ENCODE results near the gene TMEM186.
"Not testable (repeated sequence)": the region's sequence is repeated elsewhere in the genome, so short reads cannot be mapped to it uniquely, and the experiment has no call there.

TMEM186 gene

GRCh38 chr16:8808613-8809353 is 11.3 kb upstream of the TMEM186 start:
- no peak for DNase-seq

GRCh38 chr16:8808009-8808408 is 10.6 kb upstream of the TMEM186 start:
- DNase-seq, result no peak

DNA sequence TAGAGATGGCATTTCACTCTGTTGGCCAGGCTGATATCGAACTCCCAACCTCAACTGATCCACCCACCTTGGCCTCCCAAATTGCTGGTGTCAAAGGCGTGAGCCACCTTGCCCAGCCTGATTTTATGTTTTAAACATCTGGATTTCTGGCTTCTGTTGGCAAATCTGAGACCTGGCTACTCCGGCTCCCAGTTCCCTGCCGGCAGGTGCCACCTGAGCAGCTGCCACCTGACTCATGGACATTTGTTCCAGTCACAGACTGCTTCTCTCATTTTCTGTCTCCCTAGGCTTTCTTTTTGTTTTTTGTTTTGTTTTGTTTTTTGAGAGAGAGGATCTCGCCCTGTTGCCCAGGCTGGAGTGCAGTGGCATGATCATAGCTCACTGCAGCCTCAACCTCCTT is 9.8 kb upstream of the TMEM186 start:
- no peak for DNase-seq

DNA sequence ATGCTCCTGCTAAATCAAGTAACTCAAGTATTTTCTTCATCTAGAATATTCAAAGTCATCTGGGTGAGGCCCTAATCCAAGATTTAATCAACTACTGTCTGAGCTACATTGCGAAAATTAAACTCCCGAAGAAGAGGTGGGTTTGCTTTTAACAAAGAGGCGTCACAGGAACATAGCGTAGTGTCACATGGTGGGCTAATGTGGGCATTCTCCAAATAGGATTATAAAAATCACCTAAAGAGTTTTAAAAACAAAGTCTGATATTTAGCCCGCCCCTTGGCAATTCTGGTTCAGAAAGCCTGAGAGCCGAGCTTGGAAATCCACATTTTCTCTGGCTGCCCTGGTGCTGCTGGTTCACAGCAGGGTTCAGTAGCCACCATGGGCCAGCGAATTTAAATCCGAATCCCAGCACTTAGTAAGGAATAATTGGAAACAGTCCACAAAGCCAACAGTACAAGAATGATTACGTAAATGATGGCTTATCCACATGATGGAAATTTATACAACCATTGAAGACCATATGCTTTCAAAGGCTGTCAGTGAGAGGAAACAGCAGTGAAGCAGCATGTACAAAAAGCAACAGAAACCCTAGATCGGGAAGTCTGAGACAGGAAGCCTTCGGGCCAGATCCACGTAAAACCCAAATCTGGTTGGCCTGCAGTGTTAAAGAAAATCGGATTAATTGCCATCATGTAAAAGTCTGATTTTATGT is 9.0 kb upstream of the TMEM186 start:
- DNase-seq, result no peak

- DNase-seq, result no peak
Measured at GRCh38 chr16:8804313-8804712, 6.9 kb upstream of the TMEM186 start.

DNA sequence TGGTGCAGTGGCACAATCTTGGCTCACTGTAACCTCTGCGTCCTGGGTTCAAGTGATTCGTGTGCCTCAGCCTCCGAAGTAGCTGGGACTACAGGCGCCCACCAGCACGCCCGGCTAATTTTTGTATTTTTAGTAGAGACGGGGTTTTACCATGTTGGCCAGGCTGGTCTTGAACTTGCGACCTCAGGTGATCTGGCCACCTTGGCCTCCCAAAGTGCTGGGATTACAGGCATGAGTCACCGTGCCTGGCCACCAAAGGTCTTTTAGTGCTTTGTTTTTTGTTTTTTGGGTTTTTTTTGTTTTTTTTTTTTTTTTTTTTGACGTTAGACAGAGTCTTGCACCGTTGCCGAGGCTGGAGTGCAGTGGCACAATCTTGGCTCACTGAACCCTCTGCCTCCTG is 6.3 kb upstream of the TMEM186 start:
- DNase-seq, result not testable (repeated sequence)

DNA sequence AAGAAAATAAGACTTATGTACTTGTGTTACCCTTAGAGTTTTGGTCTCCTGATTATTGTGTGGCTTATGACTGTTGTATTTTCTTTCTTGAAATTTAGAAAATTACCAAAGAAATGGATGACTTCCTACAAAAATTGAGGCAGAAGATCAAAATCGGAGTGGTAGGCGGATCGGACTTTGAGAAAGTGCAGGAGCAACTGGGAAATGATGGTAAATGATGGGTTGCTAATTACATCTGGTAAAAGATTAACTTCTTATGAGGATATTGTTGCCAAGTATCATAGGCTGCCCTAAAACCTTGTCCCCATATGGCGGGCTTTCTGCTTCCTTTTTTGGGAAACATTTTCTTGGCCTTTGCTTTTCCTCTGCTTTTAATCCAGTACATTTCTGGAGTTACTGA is 4.3 kb upstream of the TMEM186 start:
- DNase-seq, result no peak

DNA sequence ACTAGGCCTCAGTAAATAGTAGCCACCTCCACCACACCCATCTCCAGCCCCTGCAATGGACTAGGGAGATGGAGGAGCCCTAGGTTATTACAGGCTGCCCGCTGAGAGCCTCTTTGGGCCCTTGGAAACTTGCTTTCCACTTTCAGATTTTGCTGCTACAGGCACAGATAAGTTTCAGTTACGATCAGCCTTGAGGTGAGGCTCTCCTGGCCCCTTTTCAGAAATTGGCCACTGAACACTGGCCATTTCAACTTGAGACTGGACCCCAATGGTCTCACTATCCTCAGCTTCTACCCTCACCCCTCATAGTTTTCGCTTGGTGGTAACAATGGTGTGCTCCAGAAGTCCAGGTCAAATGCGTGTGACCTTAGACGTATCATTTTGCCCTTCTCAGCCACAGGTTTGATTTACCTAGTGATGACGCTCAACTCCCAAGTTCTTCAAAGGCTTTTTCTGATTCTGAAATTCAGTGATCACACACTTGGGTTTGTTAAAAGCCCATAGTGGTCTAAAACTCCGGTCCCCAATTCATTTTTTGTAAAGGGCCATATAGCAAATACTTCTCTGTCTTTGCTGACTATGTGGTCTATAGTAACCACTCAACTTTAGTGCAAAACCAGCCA is 1.2 kb upstream of the TMEM186 start:
- no peak for DNase-seq

- no peak for DNase-seq
Measured at GRCh38 chr16:8798174-8798527, 712 bp upstream of the TMEM186 start.

DNA sequence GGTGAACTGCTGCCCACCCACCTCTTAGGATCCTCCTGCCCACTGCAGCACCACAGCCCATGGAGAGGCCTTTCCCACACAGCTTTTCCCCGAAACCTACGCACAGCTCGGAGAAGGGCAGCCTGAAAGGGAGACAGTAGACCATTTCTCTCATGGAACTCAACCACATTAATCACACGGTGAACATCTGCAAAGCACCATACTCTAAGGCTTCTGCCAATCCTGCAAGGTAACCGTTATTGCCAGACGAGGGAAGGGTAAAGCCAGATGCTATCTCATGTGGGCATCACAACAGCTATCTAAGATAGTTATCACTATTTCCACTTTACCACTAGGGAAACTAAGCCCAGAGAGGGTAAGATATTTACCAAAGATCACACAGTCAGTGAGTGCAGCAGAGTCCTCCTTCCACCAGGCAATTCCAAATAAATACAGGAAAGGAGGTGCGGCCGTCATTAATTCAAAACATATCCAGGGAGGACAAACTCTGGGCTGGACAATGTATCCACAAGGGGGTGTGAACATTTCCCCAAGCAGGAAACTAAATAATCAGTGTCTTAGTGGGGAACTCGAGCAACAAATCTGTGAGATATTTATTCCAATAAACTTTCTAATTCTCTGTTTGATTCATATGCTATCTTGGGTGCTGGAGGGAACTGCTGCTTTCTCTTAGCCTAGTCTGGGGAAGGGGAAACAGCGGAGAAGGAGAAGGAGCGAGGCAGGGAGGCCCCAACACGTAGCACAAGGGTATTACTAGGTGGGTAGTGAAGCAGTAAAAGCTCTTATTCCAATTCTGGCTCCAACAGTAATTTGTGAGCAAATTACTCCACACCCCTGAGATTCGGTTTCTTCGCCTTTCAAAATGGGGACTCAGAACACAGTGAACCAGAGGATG is 723 bp downstream of the TMEM186 start:
- no peak for DNase-seq

DNA sequence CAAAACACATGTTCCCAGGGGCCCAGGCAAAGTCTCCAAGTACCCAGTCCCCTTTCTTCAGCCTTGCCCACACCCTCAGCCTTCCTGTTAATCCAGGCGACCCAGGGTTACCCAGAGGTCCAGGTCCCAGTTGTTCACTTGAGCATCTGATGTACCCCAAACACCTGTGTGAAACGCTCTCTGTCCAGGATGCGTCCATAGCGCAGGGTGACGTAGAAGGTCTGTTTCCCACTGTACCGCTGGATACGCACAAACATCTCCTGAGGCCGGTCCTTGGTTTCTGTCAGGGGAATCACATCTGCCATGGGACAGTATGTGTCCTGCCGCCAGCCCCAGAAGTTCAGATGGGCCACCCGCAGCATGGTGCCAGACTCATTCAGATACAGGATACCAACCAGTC is 1.6 kb downstream of the TMEM186 start:
- no peak for DNase-seq

- DNase-seq, result no peak
Measured at GRCh38 chr16:8795091-8795490, 2.3 kb downstream of the TMEM186 start.

- no peak for DNase-seq
Measured at GRCh38 chr16:8788578-8789172, 8.8 kb downstream of the TMEM186 start.

- not testable (repeated sequence) for DNase-seq
Measured at GRCh38 chr16:8786316-8786715, 11.1 kb downstream of the TMEM186 start.

- no peak for DNase-seq
Measured at GRCh38 chr16:8785408-8785807, 12.0 kb downstream of the TMEM186 start.

- no peak for DNase-seq
Measured at GRCh38 chr16:8782673-8783072, 14.8 kb downstream of the TMEM186 start.

- no peak for DNase-seq
Measured at GRCh38 chr16:8781797-8782196, 15.6 kb downstream of the TMEM186 start.

DNA sequence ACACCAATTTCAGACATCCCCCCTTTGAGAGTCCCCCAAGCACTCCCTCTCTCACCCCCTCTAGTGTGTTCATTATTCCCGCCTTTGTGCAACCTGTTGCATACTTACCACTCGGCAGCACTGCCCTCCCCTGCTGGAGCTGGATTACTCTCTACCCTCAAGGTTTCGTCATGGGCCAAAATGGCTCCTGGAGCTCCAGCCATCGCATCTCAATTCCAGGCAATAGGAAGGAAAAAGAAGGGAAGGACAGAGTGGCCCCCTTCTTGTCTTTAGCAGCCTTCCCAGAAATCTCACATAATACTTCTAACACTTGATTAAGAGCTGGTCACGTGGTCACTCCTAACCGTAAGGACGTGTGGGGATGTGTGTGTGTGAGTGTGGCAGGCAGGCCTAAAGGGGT is 20.2 kb downstream of the TMEM186 start:
- no peak for DNase-seq

DNA sequence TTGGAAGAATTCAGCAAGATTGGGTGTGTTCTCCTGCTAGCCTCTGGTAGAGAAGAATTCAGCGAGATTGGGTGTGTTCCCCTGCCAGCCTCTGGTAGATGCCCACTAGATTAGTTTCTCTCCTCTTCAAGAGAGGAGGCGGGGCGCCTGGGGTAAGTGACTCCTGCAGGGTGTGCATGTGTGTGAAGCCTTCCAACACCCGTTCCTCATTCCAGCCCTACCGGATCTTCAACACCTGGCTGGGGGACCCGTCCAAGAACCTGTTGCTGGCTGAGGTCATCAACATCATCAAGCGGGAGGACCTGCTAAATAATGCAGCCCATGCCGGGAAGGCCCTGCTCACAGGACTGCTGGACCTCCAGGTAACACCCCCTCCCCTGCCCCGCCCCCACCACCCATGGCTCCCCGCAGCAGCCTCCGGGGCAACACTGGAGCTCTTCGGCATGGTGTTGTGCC is 21.3 kb downstream of the TMEM186 start:
- no peak for DNase-seq

- no peak for DNase-seq
Measured at GRCh38 chr16:8775359-8775758, 22.1 kb downstream of the TMEM186 start.

GRCh38 chr16:8774208-8774607 is 23.2 kb downstream of the TMEM186 start:
- DNase-seq, result no peak

DNA sequence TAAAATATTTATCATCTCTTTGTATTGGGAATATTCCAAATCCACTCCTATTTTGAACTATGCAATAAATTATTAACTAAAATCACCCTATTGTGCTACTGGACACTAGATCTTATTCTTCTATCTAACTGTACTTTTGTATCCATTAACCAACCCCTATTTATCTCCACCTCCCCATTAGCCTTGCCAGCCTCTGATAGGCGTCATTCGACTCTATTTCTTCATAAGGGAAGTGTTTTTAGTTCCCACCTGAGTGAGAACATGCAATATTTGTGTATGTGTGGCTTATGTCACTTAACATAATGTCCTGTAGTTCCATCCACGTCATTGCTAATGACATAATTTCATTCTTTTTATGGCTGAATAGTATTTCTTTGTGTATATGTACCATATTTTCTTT is 23.9 kb downstream of the TMEM186 start:
- no peak for DNase-seq

- DNase-seq, result no peak
Measured at GRCh38 chr16:8768692-8769091, 28.7 kb downstream of the TMEM186 start.

Measured in 8988T (cell line).